Measurements from ENCODE around the gene TSHZ2. TPM values are rescaled to one million over a fixed set of nuclear protein-coding genes. Genes with fewer than 3 reads are reported as not detected.

The TSHZ2 gene
- total and polyA plus RNA-seq, 9 of the 15 experiments (the other 6 are each of a cell fraction or from before 2014, with no cell fraction given): 0.03 to 0.20 (median 0.05) TPM; not detected in 4

- TF ChIP-seq, protein P1, sequence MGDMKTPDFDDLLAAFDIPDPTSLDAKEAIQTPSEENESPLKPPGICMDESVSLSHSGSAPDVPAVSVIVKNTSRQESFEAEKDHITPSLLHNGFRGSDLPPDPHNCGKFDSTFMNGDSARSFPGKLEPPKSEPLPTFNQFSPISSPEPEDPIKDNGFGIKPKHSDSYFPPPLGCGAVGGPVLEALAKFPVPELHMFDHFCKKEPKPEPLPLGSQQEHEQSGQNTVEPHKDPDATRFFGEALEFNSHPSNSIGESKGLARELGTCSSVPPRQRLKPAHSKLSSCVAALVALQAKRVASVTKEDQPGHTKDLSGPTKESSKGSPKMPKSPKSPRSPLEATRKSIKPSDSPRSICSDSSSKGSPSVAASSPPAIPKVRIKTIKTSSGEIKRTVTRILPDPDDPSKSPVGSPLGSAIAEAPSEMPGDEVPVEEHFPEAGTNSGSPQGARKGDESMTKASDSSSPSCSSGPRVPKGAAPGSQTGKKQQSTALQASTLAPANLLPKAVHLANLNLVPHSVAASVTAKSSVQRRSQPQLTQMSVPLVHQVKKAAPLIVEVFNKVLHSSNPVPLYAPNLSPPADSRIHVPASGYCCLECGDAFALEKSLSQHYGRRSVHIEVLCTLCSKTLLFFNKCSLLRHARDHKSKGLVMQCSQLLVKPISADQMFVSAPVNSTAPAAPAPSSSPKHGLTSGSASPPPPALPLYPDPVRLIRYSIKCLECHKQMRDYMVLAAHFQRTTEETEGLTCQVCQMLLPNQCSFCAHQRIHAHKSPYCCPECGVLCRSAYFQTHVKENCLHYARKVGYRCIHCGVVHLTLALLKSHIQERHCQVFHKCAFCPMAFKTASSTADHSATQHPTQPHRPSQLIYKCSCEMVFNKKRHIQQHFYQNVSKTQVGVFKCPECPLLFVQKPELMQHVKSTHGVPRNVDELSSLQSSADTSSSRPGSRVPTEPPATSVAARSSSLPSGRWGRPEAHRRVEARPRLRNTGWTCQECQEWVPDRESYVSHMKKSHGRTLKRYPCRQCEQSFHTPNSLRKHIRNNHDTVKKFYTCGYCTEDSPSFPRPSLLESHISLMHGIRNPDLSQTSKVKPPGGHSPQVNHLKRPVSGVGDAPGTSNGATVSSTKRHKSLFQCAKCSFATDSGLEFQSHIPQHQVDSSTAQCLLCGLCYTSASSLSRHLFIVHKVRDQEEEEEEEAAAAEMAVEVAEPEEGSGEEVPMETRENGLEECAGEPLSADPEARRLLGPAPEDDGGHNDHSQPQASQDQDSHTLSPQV (IDR thresholded peaks at IDR 0.05): no peak
These were observed 72.1 kb downstream of the TSHZ2 start (continued) for GRCh38 chr20:53044296-53044695.

DNA sequence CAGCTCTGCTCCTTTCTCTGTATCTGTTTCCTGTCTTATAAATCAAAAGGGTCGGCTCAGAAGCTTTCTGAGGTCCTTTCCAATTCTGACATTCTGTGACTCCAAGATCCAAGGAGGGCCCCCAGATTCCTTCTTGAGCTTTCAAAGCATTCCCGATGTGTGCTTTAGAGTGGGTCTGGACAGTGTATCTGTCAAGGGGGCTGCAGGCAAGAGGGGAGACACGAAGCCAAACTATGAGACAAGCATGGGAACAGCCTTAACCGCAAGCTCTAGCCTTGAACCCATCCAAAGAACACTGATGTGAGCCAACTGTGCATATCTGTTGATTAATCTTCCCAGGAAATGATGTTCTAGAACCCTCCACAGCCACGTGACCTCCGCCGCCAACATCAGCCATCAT lies 73.8 kb downstream of the TSHZ2 start:
- no peaks in the 10 kb centered on the region for H3K9me3 ChIP-seq (replicated peaks; ENCODE audit: control insufficient read depth, insufficient read depth, low read depth, low read length)
- ChIA-PET POLR2A (no interaction called here), CTCF (ENCODE audit: low intra/inter-chr PET ratio) (no interaction called here)
- peaks cover 4 to 10% of the 10 kb centered on the region in 2 experiments; a peak in 3 of 5 replicates for H3K27me3 ChIP-seq (ENCODE audit: control insufficient read depth in 2 of 2, insufficient read depth in 2 of 2, low read length in 2 of 2)
- H3K36me3 ChIP-seq (ENCODE audit: control insufficient read depth, insufficient read depth, low read length): no peaks in the 10 kb centered on the region
- H2AFZ ChIP-seq (ENCODE audit: low read depth, low read length): no peak overlapping the region
- no peak overlapping the region for H3K4me3 ChIP-seq
- in situ Hi-C loops (cut with MboI): no loop called here
- no peak overlapping the region for H3K9ac ChIP-seq (ENCODE audit: insufficient read depth in 1 of 2, low read depth in 2 of 2, low read length in 2 of 2)
- ATAC-seq: no peak
- H3K4me2 ChIP-seq (ENCODE audit: insufficient read depth, low read length): no peak overlapping the region
- H3K79me2 ChIP-seq (ENCODE audit: control insufficient read depth, insufficient read depth, low read length): no peaks in the 10 kb centered on the region
- H3K9me1 ChIP-seq (ENCODE audit: control insufficient read depth, insufficient read depth, low read length): no peaks in the 10 kb centered on the region
- intact Hi-C loops (cut with micrococcal nuclease): no loop called here
- H3K4me1 ChIP-seq (replicated peaks in 1 of 2; ENCODE audit: control insufficient read depth in 2 of 2, insufficient read depth in 2 of 2, low read length in 2 of 2): no peaks in the 10 kb centered on the region
- H3K27ac ChIP-seq (ENCODE audit: extremely low read depth, low read depth, low read length): no peak overlapping the region
- no peak for FAIRE-seq
- WGBS (ENCODE audit: insufficient coverage, low coverage, missing lambda C conversion rate): 2% methylated on average over 7 of the region's 7 CpGs
- DNase-seq (ENCODE audit: extremely low read depth in 1 of 4, low spot score in 3 of 4): no peak
- H4K20me1 ChIP-seq (replicated peaks; ENCODE audit: control insufficient read depth, insufficient read depth, low read length): no peaks in the 10 kb centered on the region
- BruUV-seq (replicated peaks): no TSS peak
- TF ChIP-seq HMGXB4 (CRISPR knock-in tag; IDR thresholded peaks at IDR 0.05) (no peak), KDM4B (IDR thresholded peaks at IDR 0.05; ENCODE audit: borderline replicate concordance in 2 of 2, low read depth in 1 of 2) (no peak), USF2 (CRISPR knock-in tag; IDR thresholded peaks at IDR 0.05) (peak; percentile 15; the same call in 1 of the 2 replicates), FOS (IDR thresholded peaks at IDR 0.05; ENCODE audit: extremely low read depth, insufficient read length) (no peak)
